ENCODE data around the gene AP2B1. TPM values are rescaled to one million over a fixed set of nuclear protein-coding genes. Genes with fewer than 3 reads are reported as not detected.

The AP2B1 gene
- total RNA-seq, 1 experiment from 2014 or later, result 70.2 TPM

GRCh38 chr17:35740997-35741931, 154.1 kb downstream of the AP2B1 start:
- intact Hi-C loops (cut with micrococcal nuclease), result no loop called here
- H3K9me2 ChIP-seq (replicated peaks; ENCODE audit: low read length), result no peaks in the 10 kb centered on the region
- H3K27me3 ChIP-seq (ENCODE audit: low read length), result no peaks in the 10 kb centered on the region
- H2AFZ ChIP-seq (ENCODE audit: low read length), result no peak overlapping the region
- POLR2A ChIA-PET (ENCODE audit: unreplicated experiment), result no interaction called here
- CTCF ChIA-PET, result interaction anchor here (0.6 kb wide), 1 partner anchor 185 kb away, joined by 5 read pairs; no protein-coding TSS in a partner anchor
- DNase-seq (no peak), ATAC-seq (no peak)
- no peaks in the 10 kb centered on the region for H3F3A ChIP-seq (ENCODE audit: low read length, unreplicated experiment)
- no peaks in the 10 kb centered on the region for H3K4me1 ChIP-seq (ENCODE audit: insufficient read depth, low read length)
- no peak overlapping the region for H3K4me3 ChIP-seq (ENCODE audit: low read length)
- H3K9me3 ChIP-seq (ENCODE audit: low read length), result no peaks in the 10 kb centered on the region
- no peaks in the 10 kb centered on the region for H3K36me3 ChIP-seq (ENCODE audit: low read depth, low read length)
- BruUV-seq (replicated peaks), result no TSS peak
- H3K27ac ChIP-seq (ENCODE audit: low read length), result no peak overlapping the region
- H3K79me2 ChIP-seq (ENCODE audit: low read length), result no peaks in the 10 kb centered on the region
- no peak overlapping the region for H3K4me2 ChIP-seq (ENCODE audit: low read length)
- no peak overlapping the region for H3K9ac ChIP-seq (ENCODE audit: low read length)
- no peaks in the 10 kb centered on the region for H4K20me1 ChIP-seq (ENCODE audit: low read length)
- no peak for TF ChIP-seq CTCF (conservative IDR thresholded peaks at IDR 0.05; ENCODE audit: low read depth, low read length)
- TF ChIP-seq EZH2 (IDR thresholded peaks at IDR 0.05; ENCODE audit: low read length, unreplicated experiment), result no peak
- no peak for TF ChIP-seq EZH2phosphoT487 (IDR thresholded peaks at IDR 0.05; ENCODE audit: borderline replicate concordance, low read length)

DNA sequence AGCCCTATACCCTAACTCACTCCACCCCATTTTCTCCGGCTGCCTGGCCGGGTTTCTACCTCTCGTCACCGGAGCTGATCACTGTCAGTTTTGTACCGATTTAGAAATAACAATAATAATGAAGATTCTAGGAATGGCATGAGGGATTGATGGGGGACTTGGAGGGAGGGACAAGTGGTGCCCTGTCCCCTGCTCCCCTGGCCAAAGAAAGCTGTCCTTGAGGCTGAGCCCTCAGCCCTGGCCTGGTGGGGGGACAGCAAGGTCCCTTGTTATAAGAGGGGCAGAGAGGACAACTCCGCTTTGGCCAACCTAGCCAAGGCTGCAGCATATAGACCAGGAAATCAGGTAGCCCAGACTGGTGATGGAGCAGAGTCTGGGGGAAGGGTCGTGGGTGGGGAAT, 155.4 kb downstream of the AP2B1 start:
- Histone ChIP-seq H3K9me3 (ENCODE audit: low read length) (no peaks in the 10 kb centered on the region), H3K27me3 (ENCODE audit: low read length) (no peaks in the 10 kb centered on the region), H3K4me2 (ENCODE audit: low read length) (no peak overlapping the region), H3K27ac (ENCODE audit: low read length) (no peak overlapping the region), H3K9ac (ENCODE audit: low read length) (no peak overlapping the region), H3K9me2 (replicated peaks; ENCODE audit: low read length) (no peaks in the 10 kb centered on the region), H3K79me2 (ENCODE audit: low read length) (no peaks in the 10 kb centered on the region), H3F3A (ENCODE audit: low read length, unreplicated experiment) (no peaks in the 10 kb centered on the region), H3K4me3 (ENCODE audit: low read length) (no peak overlapping the region), H2AFZ (ENCODE audit: low read length) (no peak overlapping the region), H3K36me3 (ENCODE audit: low read depth, low read length) (no peaks in the 10 kb centered on the region), H4K20me1 (ENCODE audit: low read length) (no peaks in the 10 kb centered on the region), H3K4me1 (ENCODE audit: insufficient read depth, low read length) (no peaks in the 10 kb centered on the region)
- TF ChIP-seq CTCF (conservative IDR thresholded peaks at IDR 0.05; ENCODE audit: low read depth, low read length) (no peak), EZH2 (IDR thresholded peaks at IDR 0.05; ENCODE audit: low read length, unreplicated experiment) (no peak), EZH2phosphoT487 (IDR thresholded peaks at IDR 0.05; ENCODE audit: borderline replicate concordance, low read length) (no peak)
- BruUV-seq (replicated peaks), result no TSS peak
- CTCF ChIA-PET, result no interaction called here
- ATAC-seq (no peak), DNase-seq (no peak)
- POLR2A ChIA-PET (ENCODE audit: unreplicated experiment), result no interaction called here
- intact Hi-C loops (cut with micrococcal nuclease), result no loop called here

DNA sequence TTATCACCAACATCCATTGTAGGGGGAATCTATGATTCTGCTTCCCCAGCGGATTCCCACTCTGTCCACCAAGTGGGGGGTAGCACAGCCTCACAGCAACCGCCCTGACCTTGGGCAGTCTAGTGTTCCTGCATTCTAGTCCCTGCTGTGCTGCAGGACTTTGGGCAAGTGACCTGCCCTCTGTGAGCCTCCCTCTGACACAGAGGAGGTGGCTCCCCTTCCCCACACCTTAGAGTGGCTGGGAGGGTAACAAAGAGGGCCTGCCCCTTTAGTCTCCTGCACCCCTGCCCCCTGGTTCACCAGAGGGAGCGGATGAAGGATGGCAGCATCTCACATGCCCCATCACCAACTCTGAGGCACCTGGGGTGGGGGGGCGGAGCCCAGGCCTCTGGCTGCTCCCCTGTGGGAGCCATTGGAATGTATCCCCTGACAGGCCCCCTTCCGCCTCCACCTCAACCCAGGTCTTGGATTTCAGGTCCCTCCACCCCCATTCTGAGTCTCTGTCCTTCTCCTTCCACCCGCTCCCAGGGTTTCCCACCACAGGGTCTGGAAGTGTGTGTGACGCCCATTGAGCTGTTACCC, 155.9 kb downstream of the AP2B1 start:
- Histone ChIP-seq H3K9me3 (ENCODE audit: low read length) (no peaks in the 10 kb centered on the region), H3F3A (ENCODE audit: low read length, unreplicated experiment) (no peaks in the 10 kb centered on the region), H3K4me1 (ENCODE audit: insufficient read depth, low read length) (no peaks in the 10 kb centered on the region), H3K27ac (ENCODE audit: low read length) (no peak overlapping the region), H3K36me3 (ENCODE audit: low read depth, low read length) (no peaks in the 10 kb centered on the region), H3K79me2 (ENCODE audit: low read length) (no peaks in the 10 kb centered on the region), H3K9me2 (replicated peaks; ENCODE audit: low read length) (no peaks in the 10 kb centered on the region), H3K27me3 (ENCODE audit: low read length) (no peaks in the 10 kb centered on the region), H3K4me2 (ENCODE audit: low read length) (no peak overlapping the region), H2AFZ (ENCODE audit: low read length) (no peak overlapping the region), H4K20me1 (ENCODE audit: low read length) (no peaks in the 10 kb centered on the region), H3K4me3 (ENCODE audit: low read length) (no peak overlapping the region), H3K9ac (ENCODE audit: low read length) (no peak overlapping the region)
- DNase-seq (no peak), ATAC-seq (no peak)
- BruUV-seq (replicated peaks), result no TSS peak
- no peak for TF ChIP-seq EZH2 (IDR thresholded peaks at IDR 0.05; ENCODE audit: low read length, unreplicated experiment)
- TF ChIP-seq CTCF (conservative IDR thresholded peaks at IDR 0.05; ENCODE audit: low read depth, low read length), result no peak
- TF ChIP-seq EZH2phosphoT487 (IDR thresholded peaks at IDR 0.05; ENCODE audit: borderline replicate concordance, low read length), result no peak
- intact Hi-C loops (cut with micrococcal nuclease), result no loop called here
- CTCF ChIA-PET, result no interaction called here
- POLR2A ChIA-PET (ENCODE audit: unreplicated experiment), result no interaction called here

All from PC-3 (cell line).